Mucosa of rectum (tissue), 2 donors: ENCODE data around the gene UNC5CL.

Experiments
- H3K27ac ChIP-seq, 2 donors: one replicate each; pipeline ENCODE4 v1.7.0; 2013; ENCODE audit warnings: inconsistent platforms in 2 of 2, low read depth in 2 of 2, low read length in 2 of 2
- H3K27me3 ChIP-seq, 2 donors: one replicate each; pipeline ENCODE4 v1.7.0; 2013; ENCODE audit warnings: low read length in 2 of 2; ENCODE audit not compliant: control insufficient read depth in 2 of 2, insufficient read depth in 2 of 2
- H3K36me3 ChIP-seq, 2 donors: one replicate each; pipeline ENCODE4 v1.7.0; 2013; ENCODE audit warnings: low read length in 2 of 2; ENCODE audit not compliant: control insufficient read depth in 2 of 2, insufficient read depth in 2 of 2
- H3K4me1 ChIP-seq, 2 donors: one replicate each; pipeline ENCODE4 v1.7.0; 2013; ENCODE audit warnings: low read length in 2 of 2, mild to moderate bottlenecking in 1 of 2; ENCODE audit not compliant: control insufficient read depth in 2 of 2, insufficient read depth in 2 of 2
- H3K4me3 ChIP-seq, 2 donors: one replicate each; pipeline ENCODE4 v1.7.0; 2013; ENCODE audit warnings: low read length in 2 of 2
- H3K9ac ChIP-seq, 2 donors: one replicate each; pipeline ENCODE4 v1.7.0; 2013; ENCODE audit warnings: low read length in 2 of 2, low read depth in 1 of 2, mild to moderate bottlenecking in 1 of 2
- H3K9me3 ChIP-seq, 2 donors: one replicate each; pipeline ENCODE4 v1.7.0; 2013; ENCODE audit warnings: low read length in 2 of 2; ENCODE audit not compliant: control insufficient read depth in 2 of 2
- donor health status: healthy.
- donor health status: Normal muscosa, but diverticular disease.

UNC5CL gene

DNA sequence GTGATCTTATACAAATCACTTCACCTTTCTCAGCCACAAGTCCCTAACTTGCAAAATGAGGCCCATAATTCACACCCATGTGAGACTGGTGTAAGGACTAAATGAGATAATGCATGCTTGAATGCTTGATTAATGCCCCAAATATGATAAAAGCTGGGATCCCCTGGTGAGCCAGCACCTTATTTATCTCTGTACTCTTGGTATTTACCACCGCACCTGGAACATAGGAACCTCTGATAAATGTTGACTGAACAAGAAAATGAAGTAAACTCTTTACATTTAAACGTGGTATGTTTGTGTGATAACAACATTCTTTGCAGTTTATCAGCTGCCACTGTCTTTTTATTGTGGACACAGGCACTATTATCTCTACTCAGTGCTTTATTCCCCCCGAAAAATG, 11.5 kb upstream of the UNC5CL start:
- Histone ChIP-seq H3K4me1 (no peaks in the 10 kb centered on the region), H3K36me3 (no peaks in the 10 kb centered on the region), H3K9ac (no peak overlapping the region)

DNA sequence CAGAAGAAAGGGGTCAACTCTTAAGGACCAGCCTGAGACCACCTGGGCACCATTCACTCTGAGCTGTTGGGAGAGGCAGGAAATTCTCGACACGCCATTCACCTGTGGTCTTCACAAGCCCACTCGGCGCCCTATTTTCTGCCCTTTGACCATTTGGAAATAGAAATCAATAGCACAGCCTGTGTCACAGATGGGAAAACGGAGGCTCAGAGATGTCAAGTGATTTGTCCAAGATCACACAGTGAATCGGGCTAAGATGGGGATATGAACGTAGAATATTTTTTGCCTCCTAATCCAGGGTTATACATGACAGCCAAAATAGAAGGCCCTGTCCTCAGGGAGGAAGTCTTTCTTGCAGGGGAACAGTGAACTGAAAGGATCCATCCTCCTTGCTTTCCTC, 10.9 kb upstream of the UNC5CL start:
- H3K4me1 ChIP-seq = no peaks in the 10 kb centered on the region
- H3K27ac ChIP-seq = no peak overlapping the region

More for the DNA sequence above, 11.5 kb upstream of the UNC5CL start:
- no peak overlapping the region for H3K27ac ChIP-seq
- H3K27me3 ChIP-seq = no peaks in the 10 kb centered on the region
- no peaks in the 10 kb centered on the region for H3K9me3 ChIP-seq
- H3K4me3 ChIP-seq = no peak overlapping the region

DNA sequence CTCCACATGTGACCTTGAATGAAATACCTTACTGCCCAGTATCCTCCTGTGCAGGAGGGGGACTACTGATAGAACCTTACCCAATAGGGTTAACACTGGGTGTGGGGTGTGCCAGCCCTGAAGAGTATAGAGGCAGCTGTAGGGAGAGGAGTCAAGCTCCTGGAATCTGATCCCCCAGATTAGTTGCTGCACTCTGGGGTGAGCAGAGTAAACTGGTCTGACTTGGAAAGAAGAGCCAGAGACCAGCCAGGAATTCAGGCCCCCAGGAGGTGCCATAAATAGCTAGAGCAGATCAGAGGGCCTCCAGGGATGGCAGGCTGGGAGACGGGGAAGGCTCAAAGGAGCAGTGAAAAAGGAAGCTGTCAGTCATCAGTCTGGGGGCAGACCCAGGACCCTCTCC, 10.5 kb upstream of the UNC5CL start:
- H3K9me3 ChIP-seq = no peaks in the 10 kb centered on the region
- H3K9ac ChIP-seq = no peak overlapping the region
- H3K36me3 ChIP-seq = no peaks in the 10 kb centered on the region
- no peaks in the 10 kb centered on the region for H3K27me3 ChIP-seq
- no peak overlapping the region for H3K27ac ChIP-seq
- no peaks in the 10 kb centered on the region for H3K4me1 ChIP-seq
- no peak overlapping the region for H3K4me3 ChIP-seq

More for the DNA sequence above, 10.9 kb upstream of the UNC5CL start:
- no peak overlapping the region for H3K9ac ChIP-seq
- no peaks in the 10 kb centered on the region for H3K36me3 ChIP-seq
- H3K9me3 ChIP-seq = no peaks in the 10 kb centered on the region
- no peaks in the 10 kb centered on the region for H3K27me3 ChIP-seq
- no peak overlapping the region for H3K4me3 ChIP-seq

DNA sequence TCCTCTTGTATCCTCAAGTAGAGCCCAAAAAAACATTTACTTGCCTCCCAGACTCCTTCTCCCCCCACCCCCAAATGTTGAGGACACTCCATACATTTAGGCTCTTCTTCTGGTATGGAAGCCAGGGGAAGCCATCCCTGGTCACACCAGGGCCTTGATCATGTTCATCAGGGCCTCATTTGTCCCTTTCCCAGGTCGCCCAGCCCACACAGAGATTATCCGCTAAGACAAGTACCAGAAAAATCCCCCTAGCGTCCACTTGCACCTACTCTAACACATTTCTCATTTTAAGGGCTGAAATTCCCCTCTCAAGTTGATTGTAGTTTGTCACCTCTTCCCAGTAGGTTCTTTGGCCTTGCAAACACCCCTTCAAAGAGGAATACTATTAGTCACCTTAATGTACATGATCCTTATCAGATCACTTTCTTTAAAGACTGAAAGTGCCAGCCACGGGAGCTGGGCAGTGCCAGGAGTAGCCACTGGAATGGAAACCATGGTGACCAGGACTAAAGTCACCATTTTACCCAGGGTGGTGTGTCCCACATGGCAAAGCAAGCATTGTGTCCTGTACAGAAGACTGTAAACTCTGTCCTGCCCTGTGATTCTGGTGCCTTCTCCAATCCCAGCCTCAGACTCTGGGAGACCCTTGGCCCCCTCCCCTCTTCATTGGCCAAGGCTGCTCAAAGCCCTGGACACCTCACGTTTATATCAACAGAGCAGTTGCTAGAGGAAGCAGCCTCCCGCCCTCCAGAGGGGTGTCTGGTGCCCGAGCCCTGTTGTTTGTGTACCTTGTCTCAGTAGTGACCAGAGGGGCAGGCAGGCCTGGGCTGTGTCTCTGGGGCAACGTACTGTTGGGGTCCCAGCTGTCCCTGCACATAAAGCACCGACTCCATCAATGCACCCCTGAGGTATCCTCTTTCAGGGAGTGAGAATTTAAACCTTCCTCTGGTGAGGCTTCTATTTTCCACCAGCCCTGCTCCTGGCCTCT, 9.0 kb upstream of the UNC5CL start:
- no peak overlapping the region for H3K4me3 ChIP-seq
- no peaks in the 10 kb centered on the region for H3K4me1 ChIP-seq
- H3K36me3 ChIP-seq = no peaks in the 10 kb centered on the region
- no peaks in the 10 kb centered on the region for H3K27me3 ChIP-seq
- H3K9ac ChIP-seq = no peak overlapping the region
- H3K9me3 ChIP-seq = no peaks in the 10 kb centered on the region
- H3K27ac ChIP-seq = no peak overlapping the region

DNA sequence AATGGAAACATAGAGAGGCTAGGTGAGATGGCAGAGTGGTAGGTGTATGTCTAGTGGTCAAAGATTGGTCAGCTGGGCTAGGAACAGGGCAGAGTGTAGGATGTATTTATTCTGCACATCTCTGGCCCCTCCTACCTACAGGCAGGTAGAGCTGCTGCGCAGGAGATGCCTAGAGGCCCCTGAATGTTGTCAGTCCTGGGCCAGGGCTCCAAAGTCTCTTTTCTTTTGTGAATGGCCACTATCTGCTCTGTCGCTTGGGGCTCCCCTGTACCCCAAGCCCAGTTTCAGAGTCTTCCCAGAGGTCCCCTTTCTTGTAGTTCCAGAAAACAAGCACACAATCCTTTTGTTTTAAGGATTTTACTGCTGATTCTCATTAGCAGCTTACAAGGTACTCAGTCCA, 8.3 kb upstream of the UNC5CL start:
- Histone ChIP-seq H3K4me1 (no peaks in the 10 kb centered on the region), H3K36me3 (no peaks in the 10 kb centered on the region), H3K4me3 (no peak overlapping the region), H3K9ac (no peak overlapping the region), H3K27me3 (no peaks in the 10 kb centered on the region), H3K27ac (no peak overlapping the region), H3K9me3 (no peaks in the 10 kb centered on the region)

DNA sequence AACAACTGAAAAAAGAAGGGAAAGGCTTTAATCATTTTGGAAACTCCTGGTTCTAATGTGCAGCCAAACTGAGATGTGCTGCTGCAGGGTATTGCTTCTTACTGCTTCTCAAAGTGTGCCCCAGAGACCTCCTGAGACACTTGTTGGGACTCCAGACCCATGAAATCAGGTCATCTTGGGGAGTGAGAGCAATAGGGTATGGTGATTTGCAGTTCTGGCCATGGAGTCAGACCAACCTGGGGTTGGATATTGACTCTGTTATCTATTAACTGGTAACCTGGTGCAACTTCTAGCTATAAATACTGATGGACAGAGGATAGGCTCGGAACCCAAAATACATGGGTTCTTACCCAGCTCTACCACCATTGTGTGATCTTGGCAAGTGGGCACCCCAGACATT, 7.1 kb upstream of the UNC5CL start:
- no peaks in the 10 kb centered on the region for H3K27me3 ChIP-seq
- H3K4me1 ChIP-seq = peaks cover under 1% of the 10 kb centered on the region in 2 donors
- no peaks in the 10 kb centered on the region for H3K36me3 ChIP-seq
- H3K27ac ChIP-seq = no peak overlapping the region
- H3K4me3 ChIP-seq = no peak overlapping the region
- H3K9ac ChIP-seq = no peak overlapping the region
- no peaks in the 10 kb centered on the region for H3K9me3 ChIP-seq

DNA sequence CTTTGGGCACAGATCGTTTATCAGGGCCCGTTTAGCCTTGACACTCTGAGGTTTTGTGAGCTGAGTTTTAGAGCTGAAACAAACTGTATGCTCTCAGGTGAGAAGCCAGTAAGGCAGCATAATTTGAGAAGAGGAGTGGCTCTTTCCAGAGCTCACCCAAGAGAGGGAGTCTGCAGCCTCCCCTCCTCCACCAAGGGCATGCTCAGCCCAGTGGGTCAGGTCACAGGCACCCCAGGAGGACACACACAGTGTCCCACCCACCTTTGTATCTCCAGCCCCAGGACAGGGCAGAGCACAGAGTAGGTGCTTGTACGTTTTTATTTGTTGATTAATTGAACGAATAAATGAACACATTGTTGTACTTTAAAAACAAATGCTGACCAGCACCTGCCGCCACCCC, 6.6 kb upstream of the UNC5CL start:
- H3K27me3 ChIP-seq = no peaks in the 10 kb centered on the region
- H3K4me3 ChIP-seq = no peak overlapping the region
- H3K4me1 ChIP-seq = peaks cover 4 to 5% of the 10 kb centered on the region in 2 donors
- H3K36me3 ChIP-seq = no peaks in the 10 kb centered on the region
- H3K9ac ChIP-seq = no peak overlapping the region
- no peaks in the 10 kb centered on the region for H3K9me3 ChIP-seq
- H3K27ac ChIP-seq = no peak overlapping the region

DNA sequence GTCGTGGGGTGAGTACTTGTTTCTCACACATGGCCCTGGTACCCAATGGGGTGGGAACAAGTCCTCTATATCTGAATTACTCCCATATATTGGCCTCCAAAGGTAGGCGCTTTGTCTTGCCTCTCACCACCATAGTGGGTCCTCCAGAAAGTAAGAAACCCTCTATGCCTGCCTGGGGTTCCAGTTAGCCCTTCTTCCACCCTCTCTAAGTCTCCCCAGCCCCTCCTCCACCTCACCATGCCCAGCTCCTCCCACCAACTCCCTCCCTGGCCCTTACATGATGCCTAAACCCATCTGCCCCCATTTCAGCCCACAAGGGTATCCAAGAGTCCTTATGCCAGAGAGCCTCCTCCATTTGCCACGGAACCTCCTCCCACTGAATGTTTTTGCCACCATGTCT, 4.1 kb upstream of the UNC5CL start:
- Histone ChIP-seq H3K9ac (no peak overlapping the region), H3K9me3 (no peaks in the 10 kb centered on the region), H3K27me3 (no peaks in the 10 kb centered on the region), H3K4me3 (no peak overlapping the region), H3K4me1 (peaks cover 11 to 21% of the 10 kb centered on the region in 2 donors), H3K36me3 (no peaks in the 10 kb centered on the region), H3K27ac (no peak overlapping the region)

DNA sequence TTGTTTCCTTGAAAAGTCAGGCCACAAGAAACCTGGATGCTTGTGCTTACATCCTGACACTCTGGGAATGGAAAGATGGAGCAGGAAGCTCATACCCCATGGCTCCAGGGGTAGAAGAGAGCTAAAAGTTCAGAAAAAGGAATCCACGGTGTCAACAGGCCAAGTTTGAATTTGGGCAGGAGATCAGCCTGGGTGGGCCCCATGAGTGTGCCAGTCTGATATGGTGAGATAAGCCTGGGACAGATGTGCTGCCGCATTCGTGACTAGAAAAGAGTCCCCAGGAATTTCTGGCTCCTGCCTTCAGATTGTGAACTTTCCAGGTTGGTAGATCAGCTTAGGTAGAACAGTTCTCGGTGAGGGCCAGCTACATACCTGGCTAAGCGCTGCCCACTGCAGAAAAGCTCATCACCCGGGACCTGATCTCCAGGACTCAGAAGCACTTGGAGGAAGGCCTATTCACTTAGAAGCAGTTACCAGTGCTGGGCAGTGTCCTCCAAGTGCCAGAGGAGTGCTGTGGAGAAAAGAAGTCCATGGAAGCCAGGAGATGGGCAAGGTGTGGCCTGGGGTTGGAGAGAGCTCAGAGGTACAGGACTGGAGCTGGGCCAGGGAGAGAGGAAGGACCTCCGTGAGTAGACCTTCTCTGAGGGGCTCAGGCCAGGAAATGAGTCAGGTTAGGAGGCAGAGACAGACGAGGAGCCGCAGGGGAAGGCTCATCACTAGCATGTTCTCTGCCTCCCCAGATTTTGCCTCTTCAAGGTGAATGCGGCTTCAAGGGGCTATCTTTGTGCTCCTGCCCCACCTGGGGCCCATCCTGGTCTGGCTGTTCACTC, 3.4 kb upstream of the UNC5CL start, which contains the start of gene TSPO2:
TSPO2 (plus strand) TSS at position 242 of the 830 bp plus-strand sequence; CDS start at position 761, 519 bp downstream.
- no peaks in the 10 kb centered on the region for H3K9me3 ChIP-seq
- peaks cover 11 to 21% of the 10 kb centered on the region in 2 donors for H3K4me1 ChIP-seq
- no peak within 1 kb of the TSS for H3K4me3 ChIP-seq
- H3K9ac ChIP-seq = no peak within 1 kb of the TSS
- no peak within 1 kb of the TSS for H3K27ac ChIP-seq
- no peaks in the 10 kb centered on the region for H3K36me3 ChIP-seq
- no peaks in the 10 kb centered on the region for H3K27me3 ChIP-seq
